ENCODE results near the gene CDK1. TPM values are rescaled to one million over a fixed set of nuclear protein-coding genes. Genes with fewer than 3 reads are reported as not detected.

The CDK1 gene
- total and polyA plus RNA-seq, 5 donors from 2014 or later, result 2.1 to 7.8 (median 3.6) TPM

DNA sequence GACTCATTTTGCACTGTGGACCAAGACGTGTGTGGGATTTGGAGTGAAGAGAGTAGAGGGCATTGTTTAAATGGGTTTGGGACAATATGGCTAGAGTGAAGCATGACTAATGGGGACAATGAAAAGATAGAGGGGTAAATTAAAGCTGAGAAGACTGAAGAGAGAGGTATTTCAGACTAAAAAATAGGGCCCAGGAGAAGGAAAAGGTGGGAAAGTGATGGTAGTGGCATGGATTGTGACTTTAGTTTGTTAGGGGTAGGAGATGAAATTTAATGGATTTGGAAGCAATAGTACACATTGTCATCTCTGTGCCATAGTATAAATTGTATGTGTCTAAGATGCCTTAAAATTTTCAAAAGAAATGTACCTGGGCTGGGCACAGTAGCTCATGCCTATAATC is 18.2 kb downstream of the CDK1 start:
- H3K4me3 Mint-ChIP-seq, result no peak overlapping the region

DNA sequence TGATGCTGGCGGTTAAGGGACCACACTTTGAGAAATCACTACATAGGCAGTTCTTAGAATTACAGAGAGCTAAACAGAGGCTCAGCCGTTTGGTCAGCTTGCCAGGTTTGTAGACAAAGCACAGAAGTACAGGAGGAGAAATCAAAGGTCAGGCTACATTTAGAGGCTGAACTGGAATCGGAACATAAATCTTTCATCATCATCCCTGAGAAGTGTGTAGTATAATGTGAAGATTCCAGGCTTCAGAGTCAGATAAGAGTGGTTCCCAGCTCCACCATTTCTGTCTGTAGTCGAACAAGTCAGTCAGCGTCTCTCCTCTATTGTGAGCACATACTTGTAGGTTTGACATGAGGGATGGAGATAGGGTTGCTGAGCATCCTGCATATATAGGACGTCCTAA is 18.9 kb downstream of the CDK1 start:
- no peaks in the 10 kb centered on the region for H3K27me3 ChIP-seq (ENCODE audit: control insufficient read depth, insufficient read depth, low read length)
- H3K27me3 Mint-ChIP-seq, result no peaks in the 10 kb centered on the region
- DNase-seq (no peak), ATAC-seq (ENCODE audit: low read depth in 2 of 2) (no peak)
- no peaks in the 10 kb centered on the region for H3K9me3 ChIP-seq (ENCODE audit: control insufficient read depth in 2 of 2, low read length in 2 of 2)
- H3K4me1 ChIP-seq (ENCODE audit: control insufficient read depth, insufficient read depth, low read length, poor library complexity, severe bottlenecking), result peaks cover 6% of the 10 kb centered on the region
- no peak overlapping the region for H3K4me3 Mint-ChIP-seq
- H3K4me3 ChIP-seq (ENCODE audit: low read depth, low read length), result no peak overlapping the region
- peaks cover 0 to 3% (median 0%) of the 10 kb centered on the region in 7 donors for H3K9me3 Mint-ChIP-seq
- no peak overlapping the region for H3K27ac ChIP-seq (ENCODE audit: insufficient read depth, low read length, poor library complexity, severe bottlenecking)
- peaks cover 0 to 10% (median 7%) of the 10 kb centered on the region in 4 donors for H3K4me1 Mint-ChIP-seq
- H3K36me3 ChIP-seq (ENCODE audit: control insufficient read depth, insufficient read depth, low read length), result no peaks in the 10 kb centered on the region
- H3K27ac Mint-ChIP-seq, result no peak overlapping the region
- no peaks in the 10 kb centered on the region for H3K36me3 Mint-ChIP-seq

More for the DNA sequence above, 18.2 kb downstream of the CDK1 start:
- Histone ChIP-seq H3K4me1 (ENCODE audit: control insufficient read depth, insufficient read depth, low read length, poor library complexity, severe bottlenecking) (peaks cover 6% of the 10 kb centered on the region), H3K27ac (ENCODE audit: insufficient read depth, low read length, poor library complexity, severe bottlenecking) (no peak overlapping the region), H3K27me3 (ENCODE audit: control insufficient read depth, insufficient read depth, low read length) (no peaks in the 10 kb centered on the region), H3K9me3 (ENCODE audit: control insufficient read depth in 2 of 2, low read length in 2 of 2) (no peaks in the 10 kb centered on the region), H3K4me3 (ENCODE audit: low read depth, low read length) (no peak overlapping the region), H3K36me3 (ENCODE audit: control insufficient read depth, insufficient read depth, low read length) (no peaks in the 10 kb centered on the region)
- Mint-ChIP-seq H3K27ac (no peak overlapping the region), H3K9me3 (peaks cover 0 to 3% (median 0%) of the 10 kb centered on the region in 7 donors), H3K27me3 (no peaks in the 10 kb centered on the region), H3K4me1 (peaks cover 1 to 17% (median 8%) of the 10 kb centered on the region in 4 donors), H3K36me3 (no peaks in the 10 kb centered on the region)
- DNase-seq (no peak), ATAC-seq (ENCODE audit: low read depth in 2 of 2) (no peak)

DNA sequence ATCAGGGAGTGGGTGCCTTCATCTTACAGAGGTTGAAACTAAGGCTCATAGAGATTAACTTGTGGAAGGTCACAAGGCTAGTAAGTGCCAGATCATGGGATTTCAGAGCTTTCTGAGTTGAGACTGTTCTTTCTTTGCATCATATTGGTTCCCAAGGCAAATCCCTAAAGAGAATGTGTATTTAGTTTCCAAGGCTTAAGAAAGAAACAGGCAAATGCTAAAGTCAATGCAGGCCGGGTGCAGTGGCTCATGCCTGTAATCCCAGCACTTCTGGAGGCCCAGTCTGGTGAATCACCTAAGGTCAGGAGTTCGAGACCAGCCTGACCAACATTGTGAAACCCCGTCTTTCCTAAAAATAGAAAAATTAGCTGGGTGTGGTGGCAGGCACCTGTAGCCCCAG is 19.8 kb downstream of the CDK1 start:
- Histone ChIP-seq H3K36me3 (ENCODE audit: control insufficient read depth, insufficient read depth, low read length) (no peaks in the 10 kb centered on the region), H3K9me3 (ENCODE audit: control insufficient read depth in 2 of 2, low read length in 2 of 2) (no peaks in the 10 kb centered on the region), H3K4me3 (ENCODE audit: low read depth, low read length) (no peak overlapping the region), H3K27me3 (ENCODE audit: control insufficient read depth, insufficient read depth, low read length) (no peaks in the 10 kb centered on the region), H3K27ac (ENCODE audit: insufficient read depth, low read length, poor library complexity, severe bottlenecking) (no peak overlapping the region), H3K4me1 (ENCODE audit: control insufficient read depth, insufficient read depth, low read length, poor library complexity, severe bottlenecking) (peaks cover 4% of the 10 kb centered on the region)
- no peak for ATAC-seq (ENCODE audit: low read depth in 2 of 2)
- DNase-seq, result no peak
- Mint-ChIP-seq H3K4me1 (peaks cover 0 to 3% (median 2%) of the 10 kb centered on the region in 4 donors), H3K27ac (no peak overlapping the region), H3K27me3 (no peaks in the 10 kb centered on the region), H3K9me3 (peaks cover 0 to 2% (median 0%) of the 10 kb centered on the region in 7 donors), H3K4me3 (no peak overlapping the region), H3K36me3 (no peaks in the 10 kb centered on the region)

DNA sequence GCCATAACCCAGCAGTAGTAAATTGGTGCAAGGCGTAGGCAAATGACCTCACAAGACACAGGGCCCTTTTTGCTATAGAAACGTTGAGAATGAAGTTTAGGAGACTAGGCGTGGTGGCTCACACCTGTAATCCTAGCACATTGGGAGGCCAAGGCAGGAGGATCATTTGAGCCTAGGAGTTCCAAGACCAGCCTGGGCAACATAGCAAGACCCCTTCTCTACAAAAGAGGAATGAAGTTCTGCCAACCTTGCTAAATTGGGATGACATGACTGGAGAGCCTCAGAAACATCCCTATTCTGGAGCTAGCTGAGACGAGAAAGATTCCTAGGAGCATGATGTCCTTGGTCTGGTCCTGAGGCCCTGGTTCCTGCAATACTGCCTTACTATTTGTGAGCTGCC is 20.6 kb downstream of the CDK1 start:
- Mint-ChIP-seq H3K36me3 (no peaks in the 10 kb centered on the region), H3K27ac (no peak overlapping the region), H3K9me3 (peaks cover 0 to 2% (median 0%) of the 10 kb centered on the region in 7 donors), H3K4me3 (no peak overlapping the region), H3K4me1 (peaks cover 0 to 4% (median 1%) of the 10 kb centered on the region in 4 donors), H3K27me3 (no peaks in the 10 kb centered on the region)
- DNase-seq (no peak), ATAC-seq (ENCODE audit: low read depth in 2 of 2) (no peak)
- H3K27me3 ChIP-seq (ENCODE audit: control insufficient read depth, insufficient read depth, low read length), result no peaks in the 10 kb centered on the region
- H3K27ac ChIP-seq (ENCODE audit: insufficient read depth, low read length, poor library complexity, severe bottlenecking), result no peak overlapping the region
- H3K36me3 ChIP-seq (ENCODE audit: control insufficient read depth, insufficient read depth, low read length), result no peaks in the 10 kb centered on the region
- H3K9me3 ChIP-seq (ENCODE audit: control insufficient read depth in 2 of 2, low read length in 2 of 2), result no peaks in the 10 kb centered on the region
- H3K4me1 ChIP-seq (ENCODE audit: control insufficient read depth, insufficient read depth, low read length, poor library complexity, severe bottlenecking), result peaks cover 4% of the 10 kb centered on the region
- H3K4me3 ChIP-seq (ENCODE audit: low read depth, low read length), result no peak overlapping the region

DNA sequence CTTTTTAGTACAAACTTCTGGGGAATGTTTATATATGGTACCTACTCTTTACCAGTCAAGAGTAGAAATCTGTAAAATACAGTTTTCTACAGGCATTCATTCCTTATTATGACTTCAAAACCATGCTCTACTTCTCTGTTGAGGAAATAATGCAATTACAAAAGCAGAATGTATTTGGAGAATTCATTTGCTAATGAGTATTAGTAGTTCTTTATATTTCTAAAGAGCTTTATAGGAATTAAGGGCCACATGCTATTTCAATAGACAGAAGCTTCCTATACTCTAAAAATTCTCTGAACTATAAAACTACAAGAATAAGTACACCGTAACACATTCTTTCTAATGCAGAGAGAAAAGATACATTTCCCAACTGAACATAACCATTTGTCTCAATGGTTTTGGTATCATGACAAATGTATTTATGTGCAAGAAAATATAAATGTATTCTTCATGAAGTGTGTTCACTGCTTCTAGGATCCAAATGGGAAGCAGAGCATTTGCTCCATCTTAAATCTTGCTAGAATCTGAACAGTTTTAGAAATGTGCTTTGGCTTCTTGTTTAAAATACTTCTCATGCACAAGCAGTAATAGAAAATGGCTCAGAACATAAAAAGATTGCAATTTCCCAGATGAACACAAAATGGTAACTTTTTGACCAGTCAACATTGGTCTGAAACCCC is 21.8 kb downstream of the CDK1 start:
- ATAC-seq (ENCODE audit: low read depth in 2 of 2), result no peak
- H3K27me3 ChIP-seq (ENCODE audit: control insufficient read depth, insufficient read depth, low read length), result no peaks in the 10 kb centered on the region
- H3K27ac ChIP-seq (ENCODE audit: insufficient read depth, low read length, poor library complexity, severe bottlenecking), result no peak overlapping the region
- Mint-ChIP-seq H3K4me1 (peaks cover 0 to 2% (median 0%) of the 10 kb centered on the region in 4 donors), H3K27ac (no peak overlapping the region), H3K36me3 (no peaks in the 10 kb centered on the region), H3K4me3 (no peak overlapping the region), H3K27me3 (no peaks in the 10 kb centered on the region), H3K9me3 (peaks cover 0 to 2% (median 0%) of the 10 kb centered on the region in 7 donors)
- H3K36me3 ChIP-seq (ENCODE audit: control insufficient read depth, insufficient read depth, low read length), result no peaks in the 10 kb centered on the region
- no peaks in the 10 kb centered on the region for H3K9me3 ChIP-seq (ENCODE audit: control insufficient read depth in 2 of 2, low read length in 2 of 2)
- H3K4me3 ChIP-seq (ENCODE audit: low read depth, low read length), result no peak overlapping the region
- DNase-seq, result no peak
- H3K4me1 ChIP-seq (ENCODE audit: control insufficient read depth, insufficient read depth, low read length, poor library complexity, severe bottlenecking), result peaks cover 4% of the 10 kb centered on the region

DNA sequence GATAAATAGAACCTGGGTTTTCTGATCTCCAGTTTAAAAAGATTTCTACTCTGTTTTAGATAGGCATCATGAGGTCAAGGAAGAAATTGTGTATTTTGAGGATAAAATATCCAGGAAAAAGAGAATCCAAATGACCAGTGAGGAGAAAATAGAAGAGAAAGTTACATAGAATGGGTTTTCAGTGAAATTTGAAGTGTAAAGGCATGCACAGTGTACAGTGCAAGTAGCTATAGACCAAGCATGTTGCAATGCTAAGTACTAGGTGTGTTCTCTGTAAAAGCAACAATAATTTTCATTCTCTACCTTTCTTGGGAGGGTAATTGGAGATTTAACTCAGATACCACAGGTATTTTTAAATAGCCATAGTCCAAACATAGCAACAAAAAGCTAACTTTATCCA is 22.6 kb downstream of the CDK1 start:
- no peak overlapping the region for H3K4me3 Mint-ChIP-seq
- Histone ChIP-seq H3K4me1 (ENCODE audit: control insufficient read depth, insufficient read depth, low read length, poor library complexity, severe bottlenecking) (no peaks in the 10 kb centered on the region), H3K27me3 (ENCODE audit: control insufficient read depth, insufficient read depth, low read length) (no peaks in the 10 kb centered on the region), H3K9me3 (ENCODE audit: control insufficient read depth in 2 of 2, low read length in 2 of 2) (no peaks in the 10 kb centered on the region), H3K4me3 (ENCODE audit: low read depth, low read length) (no peak overlapping the region), H3K27ac (ENCODE audit: insufficient read depth, low read length, poor library complexity, severe bottlenecking) (no peak overlapping the region), H3K36me3 (ENCODE audit: control insufficient read depth, insufficient read depth, low read length) (no peaks in the 10 kb centered on the region)
- no peak overlapping the region for H3K27ac Mint-ChIP-seq
- ATAC-seq (ENCODE audit: low read depth in 2 of 2) (no peak), DNase-seq (no peak)
- no peaks in the 10 kb centered on the region for H3K27me3 Mint-ChIP-seq
- peaks cover 0 to 2% (median 0%) of the 10 kb centered on the region in 7 donors for H3K9me3 Mint-ChIP-seq
- peaks cover 0 to 2% (median 0%) of the 10 kb centered on the region in 4 donors for H3K4me1 Mint-ChIP-seq
- H3K36me3 Mint-ChIP-seq, result no peaks in the 10 kb centered on the region

DNA sequence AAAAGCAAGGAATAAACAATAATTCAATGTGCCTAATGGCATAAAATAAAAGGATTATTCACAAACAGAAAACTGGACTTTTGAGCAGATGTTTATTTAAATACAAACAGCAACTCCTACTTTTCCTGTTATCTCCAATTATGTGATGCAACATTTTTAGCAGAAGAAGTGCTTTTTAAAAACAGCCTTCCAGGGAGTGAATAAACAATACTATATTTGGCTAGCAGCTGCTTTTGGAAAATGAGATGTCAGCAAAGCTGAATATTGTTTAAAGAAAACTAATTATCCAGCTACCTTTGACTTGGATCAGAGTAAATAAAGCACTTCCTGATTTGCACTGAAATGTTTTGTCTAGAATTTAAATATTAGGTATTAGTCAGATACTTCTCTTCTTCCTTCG is 23.2 kb downstream of the CDK1 start:
- no peaks in the 10 kb centered on the region for H3K36me3 Mint-ChIP-seq
- DNase-seq (no peak), ATAC-seq (ENCODE audit: low read depth in 2 of 2) (no peak)
- Histone ChIP-seq H3K27ac (ENCODE audit: insufficient read depth, low read length, poor library complexity, severe bottlenecking) (no peak overlapping the region), H3K9me3 (ENCODE audit: control insufficient read depth in 2 of 2, low read length in 2 of 2) (no peaks in the 10 kb centered on the region), H3K4me1 (ENCODE audit: control insufficient read depth, insufficient read depth, low read length, poor library complexity, severe bottlenecking) (no peaks in the 10 kb centered on the region), H3K36me3 (ENCODE audit: control insufficient read depth, insufficient read depth, low read length) (no peaks in the 10 kb centered on the region), H3K4me3 (ENCODE audit: low read depth, low read length) (no peak overlapping the region), H3K27me3 (ENCODE audit: control insufficient read depth, insufficient read depth, low read length) (no peaks in the 10 kb centered on the region)
- H3K27ac Mint-ChIP-seq, result no peak overlapping the region
- H3K4me1 Mint-ChIP-seq, result peaks cover 0 to 2% (median 0%) of the 10 kb centered on the region in 4 donors
- H3K9me3 Mint-ChIP-seq, result peaks cover 0 to 2% (median 0%) of the 10 kb centered on the region in 7 donors
- no peak overlapping the region for H3K4me3 Mint-ChIP-seq
- H3K27me3 Mint-ChIP-seq, result no peaks in the 10 kb centered on the region

DNA sequence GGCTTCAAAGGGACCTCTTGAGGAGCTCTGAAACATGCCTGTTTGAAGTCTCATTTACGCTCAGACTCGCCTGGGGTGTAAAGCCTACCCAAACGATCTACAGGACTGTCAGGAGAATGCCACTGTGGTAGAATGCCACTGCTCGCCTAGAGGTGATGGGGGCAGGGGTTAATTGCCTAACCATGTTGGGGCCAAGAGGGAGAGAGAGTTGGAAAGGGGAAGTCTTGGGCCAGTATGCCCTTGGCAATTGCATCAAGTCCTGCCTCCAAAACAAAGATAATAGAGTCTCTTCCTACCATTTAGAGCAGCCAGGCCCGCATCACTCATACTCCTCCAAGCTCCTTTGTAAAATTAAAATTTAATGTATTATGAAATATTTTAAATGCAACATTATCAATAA is 25.2 kb downstream of the CDK1 start:
- Mint-ChIP-seq H3K9me3 (peaks cover 0 to 2% (median 0%) of the 10 kb centered on the region in 7 donors), H3K27ac (no peak overlapping the region), H3K4me3 (no peak overlapping the region), H3K27me3 (no peaks in the 10 kb centered on the region), H3K36me3 (no peaks in the 10 kb centered on the region), H3K4me1 (peaks cover 0 to 2% (median 0%) of the 10 kb centered on the region in 4 donors)
- H3K27ac ChIP-seq (ENCODE audit: insufficient read depth, low read length, poor library complexity, severe bottlenecking), result no peak overlapping the region
- no peaks in the 10 kb centered on the region for H3K36me3 ChIP-seq (ENCODE audit: control insufficient read depth, insufficient read depth, low read length)
- no peak overlapping the region for H3K4me3 ChIP-seq (ENCODE audit: low read depth, low read length)
- no peaks in the 10 kb centered on the region for H3K4me1 ChIP-seq (ENCODE audit: control insufficient read depth, insufficient read depth, low read length, poor library complexity, severe bottlenecking)
- ATAC-seq (ENCODE audit: low read depth in 2 of 2) (no peak), DNase-seq (no peak)
- no peaks in the 10 kb centered on the region for H3K27me3 ChIP-seq (ENCODE audit: control insufficient read depth, insufficient read depth, low read length)
- H3K9me3 ChIP-seq (ENCODE audit: control insufficient read depth in 2 of 2, low read length in 2 of 2), result no peaks in the 10 kb centered on the region
